Activated T-cell treated with anti-CD3 and anti-CD28 coated beads, Interleukin-2, amount 50 U/mL, for 48 hours (primary cell): Measurements from ENCODE around the gene GSTO2.

Source experiments
- DNase-seq, 2 experiments: peaks; one replicate each; pipeline ENCODE4 v3.0.0-alpha.2; 2020

The GSTO2 gene

DNA sequence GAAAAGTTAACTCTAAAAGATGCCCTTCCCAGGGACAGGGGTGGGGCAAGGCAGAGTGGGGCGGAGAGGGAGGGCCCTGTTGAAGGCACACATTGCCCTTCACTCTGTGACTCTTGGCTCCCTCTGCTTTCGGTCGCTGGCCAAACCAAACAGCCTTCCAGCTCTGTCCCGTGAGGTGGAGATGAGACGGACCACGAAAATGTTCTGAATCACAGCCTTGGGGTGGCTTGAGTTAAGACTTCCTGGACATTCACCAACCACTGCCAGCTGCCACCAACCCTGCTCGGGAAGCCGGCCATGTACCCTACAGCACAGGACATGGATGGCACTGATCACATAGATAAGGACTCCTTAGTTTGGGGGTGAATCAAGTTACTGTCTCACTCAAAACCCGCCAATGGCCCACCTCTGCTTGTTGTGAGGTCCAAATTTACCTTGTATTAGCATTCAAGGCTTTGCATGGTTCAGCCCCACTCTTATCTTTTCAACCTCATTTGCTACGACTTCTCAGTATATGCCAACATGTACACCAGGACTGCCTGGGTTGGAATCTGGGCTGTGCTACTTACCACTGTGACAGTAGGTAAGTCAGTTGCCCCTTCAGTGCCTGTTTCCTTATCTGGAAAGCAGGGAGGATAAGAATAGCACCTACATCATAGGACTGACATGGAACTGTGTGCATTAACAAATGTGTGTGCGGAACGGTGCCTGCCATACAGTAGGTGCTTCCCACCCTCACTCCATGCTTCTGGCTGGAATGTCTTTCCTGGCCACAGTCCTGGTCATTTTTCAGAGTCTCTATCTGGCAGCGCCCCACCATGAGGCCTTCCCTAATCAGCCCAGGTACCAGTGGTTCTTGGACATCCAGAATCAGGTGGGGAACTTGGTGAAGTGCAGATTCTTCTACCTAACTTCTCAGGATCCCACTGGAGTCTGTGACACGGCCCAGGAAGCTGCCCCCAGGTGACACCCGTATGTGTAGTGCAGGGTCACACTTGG, 41.3 kb downstream of the GSTO2 start:
- DNase-seq: no peak

DNA sequence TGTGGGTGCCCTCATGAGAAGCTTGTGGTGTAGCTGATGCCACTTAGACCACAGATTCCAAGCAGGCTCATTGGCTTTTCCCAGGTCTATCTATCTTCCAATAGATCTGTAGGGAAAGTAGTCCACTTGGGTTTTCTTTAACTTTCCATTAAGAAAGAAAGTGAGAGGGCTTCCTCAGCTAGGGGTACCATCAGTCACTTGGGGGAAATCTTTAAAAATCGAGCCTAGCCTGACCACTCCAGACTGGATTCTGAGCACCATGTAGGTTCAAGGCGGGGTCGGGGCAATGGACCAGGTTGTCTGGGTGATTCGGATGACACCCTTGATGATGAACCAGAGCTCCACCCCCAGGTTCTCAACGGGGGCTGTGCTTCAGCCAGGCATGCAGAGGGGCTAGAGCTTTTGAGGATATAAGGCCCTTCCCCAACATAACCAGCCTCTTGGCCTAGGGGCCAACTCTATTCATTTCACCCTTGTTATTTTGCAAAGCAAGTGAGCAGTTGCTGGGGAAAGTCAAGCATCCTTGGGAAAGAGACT, 42.3 kb downstream of the GSTO2 start:
- no peak for DNase-seq

DNA sequence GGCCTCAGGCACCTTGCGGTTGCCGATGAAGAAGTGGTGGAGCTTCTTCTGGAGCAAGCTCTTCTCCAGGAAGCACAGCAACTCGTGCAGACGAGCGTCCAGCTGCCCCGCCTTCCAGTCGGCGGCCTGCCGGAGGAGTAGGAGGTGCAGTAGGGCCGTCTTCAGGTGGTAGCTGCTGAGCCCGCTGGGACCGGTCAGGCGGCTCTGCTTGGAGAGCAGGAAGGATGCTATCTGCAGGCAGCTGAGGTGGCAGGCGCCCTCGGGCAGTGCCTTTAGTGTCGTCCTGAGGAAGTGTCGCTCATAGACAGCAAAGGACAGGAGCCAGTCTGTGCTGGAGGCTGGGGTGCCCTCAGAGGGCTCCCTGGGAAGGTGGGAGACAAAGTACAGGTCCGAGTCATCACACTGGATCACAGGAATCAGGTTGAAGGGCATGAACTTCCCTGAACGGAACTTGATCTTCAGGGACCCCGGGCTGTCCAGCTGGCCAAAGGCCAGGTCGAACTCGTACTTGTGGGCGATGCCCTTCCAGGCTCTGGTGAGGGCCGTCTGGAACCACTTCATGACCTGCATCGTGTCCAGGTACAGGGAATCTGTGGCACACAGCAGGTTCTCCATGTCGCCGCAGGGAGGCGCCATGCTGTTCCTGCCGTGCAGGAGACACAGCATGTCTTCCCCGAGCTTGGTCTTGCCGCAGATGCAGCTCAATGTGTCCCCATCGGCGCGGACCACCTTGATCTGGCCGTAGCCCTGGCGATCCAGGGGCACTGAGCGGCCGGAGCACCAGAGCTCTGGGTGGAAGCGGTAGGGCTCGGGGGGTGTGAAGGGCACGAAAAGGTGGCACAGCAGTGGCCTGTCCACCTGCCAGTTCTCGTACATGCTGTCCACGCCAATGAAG, 45.9 kb downstream of the GSTO2 start:
- DNase-seq: no peak

DNA sequence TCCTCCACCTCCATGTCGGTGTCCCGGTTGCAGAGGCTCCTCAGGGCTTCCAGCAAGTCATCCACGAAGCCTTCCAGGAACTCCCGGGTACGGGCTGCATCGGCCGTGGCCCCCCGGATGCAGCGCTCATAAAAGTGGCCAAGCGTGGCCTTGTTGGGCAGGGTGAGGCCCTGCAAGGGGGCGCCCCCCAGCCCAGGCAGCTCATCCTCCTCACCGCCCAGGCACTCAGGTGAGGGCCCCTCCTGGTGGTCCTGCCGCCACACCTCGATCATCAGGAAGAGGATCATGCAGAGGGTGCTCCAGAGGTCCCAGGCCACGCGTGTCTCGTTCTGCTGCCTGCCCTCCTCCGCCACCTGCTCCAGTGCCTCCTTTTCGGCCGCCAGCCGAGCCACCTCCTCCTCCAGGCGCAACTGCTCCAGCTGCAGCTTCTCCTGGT, 46.5 kb downstream of the GSTO2 start:
- DNase-seq: no peak

DNA sequence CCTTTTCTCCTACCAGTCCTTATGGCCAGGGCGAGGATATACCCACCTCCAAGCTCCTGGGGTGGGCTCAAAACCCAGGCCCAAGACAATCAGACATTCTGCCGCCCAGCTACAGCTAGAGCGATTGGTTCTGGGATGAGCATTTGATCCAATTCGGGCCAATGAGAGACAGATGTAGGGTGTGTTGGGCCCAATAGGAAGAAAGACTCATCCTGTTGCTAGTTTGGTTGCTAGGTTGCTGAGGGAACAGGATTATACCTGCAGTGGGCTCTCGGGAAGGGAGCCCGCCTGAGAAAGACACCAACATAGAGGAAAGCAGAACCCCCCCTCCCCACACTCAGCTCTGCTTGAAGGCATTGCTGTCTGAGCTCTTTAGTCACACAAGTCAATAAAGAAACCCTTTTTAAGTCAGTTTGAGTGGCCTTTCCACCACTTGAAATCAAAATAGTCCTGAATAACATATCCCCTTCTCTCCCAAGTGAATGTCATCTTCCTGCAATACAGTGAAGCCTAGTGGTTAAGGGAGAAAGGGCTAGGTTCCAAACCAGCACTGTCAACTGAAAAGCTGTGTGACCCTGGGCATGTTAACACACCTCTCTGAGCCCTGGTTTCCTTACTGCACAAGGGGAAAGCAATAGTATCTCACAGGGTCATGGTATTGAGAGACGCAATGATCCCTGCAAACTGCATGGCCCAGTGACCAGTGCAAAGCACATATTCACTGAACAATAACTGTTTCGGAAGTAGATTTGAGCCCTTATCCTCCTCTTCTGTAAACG, 47.5 kb downstream of the GSTO2 start:
- no peak for DNase-seq

DNA sequence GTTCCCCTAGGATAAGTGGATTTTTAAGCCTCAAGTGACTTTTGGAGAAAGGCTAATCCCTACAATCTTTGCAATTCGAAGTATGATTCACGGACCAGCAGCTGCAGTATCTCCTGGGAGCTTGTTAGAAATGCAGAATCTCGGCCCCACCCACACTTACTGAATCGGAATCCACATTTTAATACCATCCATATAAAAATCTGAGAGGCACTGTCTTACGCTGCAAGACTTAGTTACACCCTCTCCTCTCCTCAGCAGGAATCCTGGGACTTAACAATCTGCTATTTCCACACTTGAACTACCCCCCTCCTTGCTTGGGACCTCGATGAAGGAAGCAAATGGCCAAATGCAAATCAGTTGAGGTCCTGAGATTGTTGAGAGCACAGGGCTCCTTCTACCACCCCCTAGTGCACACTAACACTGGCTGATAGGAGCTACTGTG, 48.3 kb downstream of the GSTO2 start:
- no peak for DNase-seq

DNA sequence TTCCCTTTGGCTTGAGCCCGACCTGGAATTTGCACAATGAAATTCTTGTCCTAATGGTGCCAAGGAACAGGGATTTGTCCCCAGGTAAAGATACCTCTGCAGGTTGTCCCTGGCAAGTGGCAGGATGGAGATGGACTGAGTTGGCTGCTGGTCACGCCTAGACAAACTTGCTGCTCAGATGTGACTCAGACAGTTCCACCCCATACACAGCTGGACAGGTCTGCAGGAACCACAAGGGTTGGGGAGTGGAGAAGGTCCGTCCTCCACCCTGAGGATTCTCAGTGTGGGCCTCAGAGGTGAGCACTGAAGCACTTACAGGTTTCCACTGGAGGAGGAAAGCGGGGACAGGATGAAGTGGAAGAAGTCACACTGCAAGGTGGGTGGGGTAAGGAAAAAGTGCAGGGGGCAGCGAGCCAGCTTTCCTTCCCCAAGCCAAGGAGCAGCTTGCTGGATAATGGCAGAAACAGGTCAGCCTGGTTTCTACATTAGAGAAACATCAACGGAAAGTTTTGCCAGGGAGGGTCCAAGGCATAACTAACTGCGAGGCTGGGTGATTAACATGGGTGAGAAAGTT, 48.8 kb downstream of the GSTO2 start:
- no peak for DNase-seq

DNA sequence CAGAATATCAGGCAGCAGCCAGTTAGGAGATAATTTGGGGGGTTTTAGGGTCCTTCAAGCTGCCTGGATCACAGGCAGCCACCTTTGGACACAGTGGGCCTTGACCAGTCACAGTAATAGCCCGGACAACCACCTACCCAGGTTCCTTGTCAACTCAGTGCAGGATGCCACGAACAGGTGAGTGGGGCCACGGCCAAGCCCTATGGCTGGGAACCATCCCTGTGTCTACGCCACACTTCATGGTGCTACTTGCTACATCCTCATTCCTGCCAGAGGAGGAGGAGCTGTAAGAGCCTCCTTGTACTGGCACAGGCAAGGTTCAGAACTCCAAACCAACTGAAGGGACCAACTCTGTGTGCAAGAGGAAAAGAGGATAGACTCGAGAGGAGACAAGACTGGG, 49.3 kb downstream of the GSTO2 start:
- DNase-seq: no peak

DNA sequence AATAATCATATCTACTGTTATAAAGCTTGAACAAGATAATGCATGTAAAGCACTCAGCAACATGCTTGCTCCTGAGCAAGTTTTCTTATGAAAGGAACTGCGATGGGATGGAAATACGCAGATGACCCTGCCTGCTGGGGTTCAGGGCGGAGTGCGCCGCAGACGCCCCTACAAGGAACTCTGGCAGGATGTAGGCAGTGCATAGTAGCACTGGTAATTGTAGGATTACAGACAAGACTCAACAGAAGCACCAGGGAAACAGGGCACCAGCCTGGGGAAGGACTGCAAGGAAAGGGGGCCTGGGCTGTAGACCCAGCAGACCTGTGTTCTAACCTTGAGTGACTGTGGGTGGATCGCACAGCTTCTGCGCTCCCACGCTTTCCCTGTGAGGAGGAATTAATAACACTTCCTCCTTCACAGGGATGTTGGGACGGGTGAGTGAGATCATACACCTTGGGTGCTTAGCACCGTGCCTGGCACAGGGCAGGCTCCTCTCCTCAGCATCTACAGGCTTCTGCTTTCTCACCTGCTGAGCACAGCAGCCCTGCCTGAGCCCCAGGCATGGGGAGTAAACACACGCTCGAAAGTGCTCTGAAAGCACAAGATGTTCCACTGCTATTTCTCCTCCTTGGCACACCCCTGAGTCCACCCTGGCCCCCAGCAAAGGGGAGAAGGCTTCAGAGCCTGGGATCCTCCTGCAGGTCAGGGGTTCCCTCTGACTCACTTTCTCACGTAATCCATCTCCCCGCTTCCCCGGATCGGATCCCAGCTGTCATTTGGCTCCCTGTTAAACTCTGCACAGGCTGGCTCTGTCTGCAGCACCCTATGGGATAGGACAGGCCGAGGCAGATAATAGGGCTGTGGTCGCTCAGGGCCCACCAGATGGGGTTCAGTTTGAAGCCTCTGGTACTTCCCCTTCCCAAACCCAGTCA, 50.1 kb downstream of the GSTO2 start:
- no peak for DNase-seq

DNA sequence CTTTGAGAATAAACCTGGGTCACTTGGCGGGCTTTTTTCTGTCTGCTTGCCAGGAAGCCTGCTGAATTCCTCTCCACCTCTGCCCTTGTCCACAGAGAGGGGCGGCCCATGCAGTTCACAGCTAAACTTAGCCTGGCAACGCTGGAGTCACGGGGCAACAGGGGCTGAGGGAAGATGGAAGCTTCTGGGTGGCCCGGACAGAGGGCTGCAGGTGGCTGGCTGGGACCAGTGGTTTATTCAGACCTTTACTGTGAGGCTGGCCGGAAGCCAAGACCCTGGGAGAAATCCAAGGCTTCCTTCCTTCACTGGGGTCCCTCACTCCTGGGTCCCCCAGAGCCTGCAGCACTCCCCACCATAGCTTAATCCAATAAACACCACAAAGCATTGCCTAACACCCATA, 52.2 kb downstream of the GSTO2 start:
- DNase-seq: no peak

DNA sequence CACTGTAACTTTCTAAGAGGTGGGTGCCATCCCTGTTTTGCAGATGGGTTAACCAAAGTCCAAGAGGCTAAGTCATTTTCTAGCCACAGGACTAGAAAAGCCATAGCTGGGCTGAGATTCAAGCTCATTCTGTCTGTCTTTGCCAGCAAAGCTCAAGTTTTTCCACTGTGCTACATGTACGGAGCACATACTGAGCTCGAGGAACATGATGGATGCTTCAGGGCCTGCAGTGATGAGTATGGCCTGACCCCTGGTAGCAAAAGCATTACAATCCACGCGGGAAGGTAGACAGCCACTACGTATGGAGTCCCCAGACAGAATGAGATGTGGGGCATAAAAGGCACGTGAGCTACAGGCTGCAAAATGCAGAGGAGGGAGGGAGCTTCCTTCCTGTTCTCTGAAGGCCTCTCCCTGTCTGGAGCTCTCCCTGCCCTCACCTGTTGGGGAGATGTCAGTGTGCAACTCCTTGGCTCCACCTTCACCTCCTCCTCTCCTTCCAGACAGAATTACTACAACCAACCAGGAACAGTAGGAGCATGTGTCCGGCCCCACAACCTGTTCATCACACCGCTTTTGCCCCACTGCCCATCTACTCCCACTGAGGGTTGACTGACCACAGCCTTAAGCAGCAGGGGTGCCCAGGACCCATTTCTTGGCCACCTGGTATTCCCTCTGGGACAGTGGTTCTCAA, 52.9 kb downstream of the GSTO2 start:
- no peak for DNase-seq

DNA sequence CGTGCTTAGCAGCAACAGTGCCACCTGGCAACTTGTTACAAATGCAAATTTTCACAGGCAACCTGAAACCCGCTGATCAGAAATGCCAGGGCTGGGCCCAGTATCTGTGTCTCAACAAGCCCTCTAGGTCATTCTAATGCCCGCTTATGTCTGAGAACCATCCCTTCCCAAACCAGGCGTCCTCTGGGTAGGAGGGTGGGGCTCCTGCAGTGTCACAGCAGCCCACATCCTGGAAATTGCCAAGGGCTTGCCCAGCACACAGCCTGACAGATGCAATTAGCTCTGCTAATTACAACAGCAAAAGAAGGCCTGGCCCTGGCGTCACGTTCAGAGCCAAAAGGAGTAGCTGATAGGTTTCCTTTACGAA, 53.4 kb downstream of the GSTO2 start:
- no peak for DNase-seq

DNA sequence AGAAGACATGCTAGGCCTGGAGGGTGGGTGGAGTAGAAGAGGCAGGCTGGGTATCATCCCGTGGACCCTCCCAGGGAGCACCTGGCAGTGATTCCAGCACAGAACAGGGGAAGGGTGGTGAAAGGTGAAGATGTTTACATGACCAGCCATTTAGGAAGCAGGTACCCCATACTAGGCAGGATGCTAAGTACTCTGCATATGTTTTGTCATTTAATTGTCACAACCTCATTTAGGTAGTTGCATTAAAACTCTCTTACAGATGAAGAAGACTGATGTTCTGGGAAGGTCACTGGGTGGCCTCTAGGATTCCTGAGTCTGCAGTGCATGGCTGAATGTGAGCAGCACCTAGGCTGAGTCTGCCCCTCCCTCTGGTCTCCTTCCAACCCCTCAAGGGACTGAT, 54.1 kb downstream of the GSTO2 start:
- no peak for DNase-seq

DNA sequence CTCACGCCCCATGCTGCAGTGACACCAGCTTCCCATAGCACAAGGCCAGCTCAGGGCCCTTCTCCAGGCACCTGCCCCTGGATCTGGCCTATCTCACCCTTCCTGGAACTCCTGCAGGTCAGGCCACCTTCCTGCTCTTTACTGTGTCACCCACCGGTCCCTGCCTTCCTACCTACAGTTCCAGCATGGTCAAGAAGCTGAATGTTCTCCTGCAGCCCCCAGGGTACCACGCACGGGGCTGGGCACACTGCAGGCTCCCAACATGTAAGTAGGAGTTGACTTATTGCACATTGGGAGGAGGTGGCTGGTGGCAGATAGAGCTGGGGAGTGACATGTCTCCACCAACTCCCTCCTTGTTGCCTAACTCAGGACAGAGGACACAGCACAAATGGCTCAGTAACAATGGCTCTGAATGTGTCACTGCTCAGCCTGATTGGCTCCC, 54.8 kb downstream of the GSTO2 start:
- DNase-seq: no peak

DNA sequence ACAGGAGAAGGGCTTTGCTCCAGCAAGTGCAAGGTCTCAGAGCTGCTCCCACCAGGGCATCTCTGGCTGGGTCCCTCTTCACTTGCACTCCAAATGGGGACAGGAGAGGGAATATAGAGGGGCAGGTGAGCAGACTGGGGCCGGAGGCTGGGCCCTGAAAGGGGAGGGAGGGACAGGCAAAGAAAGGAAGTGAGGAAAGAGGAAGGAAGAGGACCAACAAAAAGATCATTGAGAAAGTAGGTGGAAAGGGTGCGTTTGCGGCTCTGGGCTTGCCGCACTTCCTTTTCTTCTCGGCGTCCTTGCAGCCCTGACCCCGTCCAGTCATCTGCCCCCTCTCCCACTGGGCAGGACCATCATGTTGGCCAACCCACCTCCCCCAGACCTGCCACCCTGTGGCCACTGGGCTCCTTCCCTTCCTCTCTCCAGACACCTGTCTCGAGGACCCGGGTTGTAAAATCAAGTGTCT, 55.3 kb downstream of the GSTO2 start:
- no peak for DNase-seq

DNA sequence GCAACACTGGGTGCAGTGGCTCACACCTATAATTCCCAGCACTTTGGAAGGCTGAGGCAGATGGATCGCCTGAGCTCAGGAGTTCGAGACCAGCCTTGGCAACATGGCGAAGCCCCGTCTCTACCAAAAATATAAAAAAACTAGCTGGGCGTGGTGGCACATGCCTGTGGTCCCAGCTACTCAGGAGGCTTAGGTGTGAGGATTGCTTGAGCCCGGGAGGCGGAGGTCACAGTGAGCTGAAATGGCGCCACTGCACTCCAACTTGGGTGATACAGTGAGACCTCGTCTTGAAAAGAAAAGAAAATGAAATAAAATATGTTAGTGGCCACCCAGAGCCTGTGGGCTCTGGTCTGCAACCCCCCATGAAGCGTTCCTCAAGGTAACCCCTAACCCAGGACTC, 55.9 kb downstream of the GSTO2 start:
- DNase-seq: no peak

DNA sequence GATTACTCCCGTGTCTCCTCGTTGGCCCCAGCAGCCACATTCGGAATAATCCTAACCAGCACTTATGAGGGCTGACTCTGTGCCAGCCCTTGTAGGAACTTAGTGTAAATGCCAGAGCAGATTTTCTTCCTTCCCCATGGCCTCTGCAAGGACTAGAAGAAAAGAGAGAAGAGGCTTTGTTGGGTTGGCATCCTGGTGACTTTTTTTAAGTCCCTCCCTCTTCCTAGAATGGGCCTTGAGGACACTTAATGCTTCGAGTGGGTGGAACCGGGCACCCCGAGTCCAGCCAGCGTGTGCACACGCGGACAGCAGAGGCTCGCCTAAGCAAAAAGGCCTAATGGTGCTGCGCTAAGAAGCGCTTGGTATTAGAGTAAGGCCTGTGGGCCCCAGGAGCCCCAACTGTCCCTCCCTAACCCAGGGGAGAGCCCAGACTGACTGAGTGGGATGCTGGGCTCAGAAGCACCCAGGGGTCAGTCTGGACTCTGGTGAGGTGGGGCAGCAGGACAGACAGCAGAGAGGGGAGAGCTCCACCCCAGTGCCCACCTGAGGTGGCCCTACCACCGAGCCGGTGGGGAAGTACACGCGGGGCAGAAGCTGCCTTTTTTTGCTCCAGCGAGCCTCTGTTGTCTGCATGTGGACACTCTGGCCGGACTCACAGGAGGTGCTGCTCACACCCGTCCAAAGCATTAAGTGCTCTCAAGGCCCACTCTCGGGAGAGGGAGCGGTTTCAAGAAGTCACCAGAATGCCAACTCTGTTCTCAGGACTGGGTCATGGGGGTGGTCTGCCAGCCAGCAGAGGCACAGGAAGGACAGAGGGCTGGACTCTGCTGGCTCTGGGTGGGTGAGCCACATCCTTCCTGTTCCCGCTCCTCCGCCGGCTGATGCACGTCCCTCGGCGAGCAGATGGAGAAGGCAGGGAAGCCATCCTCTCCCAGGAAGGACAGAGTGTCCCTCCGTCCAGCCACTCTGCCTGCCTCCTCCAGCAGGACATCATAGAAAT, 56.8 kb downstream of the GSTO2 start:
- DNase-seq: no peak

DNA sequence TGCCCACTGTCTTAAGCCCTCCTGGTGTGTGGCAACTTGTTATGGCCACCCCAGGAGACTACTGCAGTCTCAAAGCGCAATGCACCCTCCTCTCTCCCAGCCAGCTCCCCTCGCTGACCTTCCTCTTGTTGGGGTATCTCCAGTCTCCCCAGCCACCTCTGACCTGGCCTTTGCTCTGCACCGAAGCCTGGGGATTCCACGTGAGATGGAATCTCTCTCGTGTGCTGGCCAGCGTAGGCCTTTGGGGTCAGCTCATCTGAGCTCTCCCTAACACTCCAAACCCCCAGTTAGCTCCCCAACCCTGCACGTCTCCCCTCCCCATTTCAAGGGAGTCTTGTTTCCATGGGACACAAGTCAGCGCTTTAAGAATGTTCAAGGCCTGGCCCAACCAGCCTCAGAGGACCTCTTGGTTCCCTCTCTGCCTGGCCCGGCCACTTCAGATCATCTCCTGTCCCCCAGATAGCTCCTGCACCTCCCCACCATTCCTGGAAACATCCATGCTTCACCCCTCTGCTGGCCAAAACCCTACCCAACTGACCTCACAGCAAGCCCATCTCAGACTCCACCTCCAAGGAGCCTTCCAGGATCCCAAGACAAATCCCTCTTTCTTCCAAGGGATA, 58.1 kb downstream of the GSTO2 start:
- DNase-seq: no peak
